GM12878 (cell line): ENCODE measurements around the gene ALAS1. TPM values are rescaled to one million over a fixed set of nuclear protein-coding genes. Genes with fewer than 3 reads are reported as not detected.

Source experiments
- ATAC-seq: fragments of 200-7000 bp; cut with Tn5 transposase; 3 replicates; pipeline ENCODE4 v1.9.1; 2020; ENCODE audit warnings: mild to moderate bottlenecking, moderate library complexity
- BruUV-seq: library from RNA; stranded (reverse); fragments of 400-500 nt; replicated peaks from 2 replicates; lab custom pipeline; 2021; lab: Mats Ljungman, UMichigan
- CTCF ChIA-PET: fragments of 300-600 bp; sonication (Branson Sonifier 250); formaldehyde crosslinking; extraction: SDS; loops from one replicate; lab custom pipeline; 2021; ENCODE audit warnings: inconsistent platforms; lab: Yijun Ruan, JAX
- POLR2A ChIA-PET: fragments of 350-600 bp; formaldehyde crosslinking; extraction: SDS; loops from one replicate; lab custom pipeline; 2021; ENCODE audit warnings: inconsistent platforms; lab: Charles Lee
- RAD21 ChIA-PET: fragments of 300-600 bp; sonication (Branson Sonifier 250); formaldehyde crosslinking; loops from one replicate; lab custom pipeline; 2023; ENCODE audit warnings: antibody characterized with exemption; ENCODE audit not compliant: unreplicated experiment; lab: Charles Lee
- SMC1A ChIA-PET: fragments of 300-600 bp; sonication (Branson Sonifier 250); formaldehyde crosslinking; loops from one replicate; lab custom pipeline; 2023; ENCODE audit not compliant: unreplicated experiment, uncharacterized antibody; lab: Charles Lee
- DNase-seq: peaks from one replicate; pipeline ENCODE4 v3.0.0-alpha.2; 2011; ENCODE audit warnings: low read depth, low spot score
- FAIRE-seq: peaks from 3 replicates; lab custom pipeline; 2011; peaks lifted over from hg19 to GRCh38; lab: Jason Lieb, UNC
- H2AFZ ChIP-seq: 2 replicates; pipeline ENCODE4 v1.6.0; 2011; ENCODE audit warnings: low read depth, low read length, control low read depth; ENCODE audit not compliant: control insufficient read depth
- H3K27ac ChIP-seq: 2 replicates; pipeline ENCODE4 v1.5.1; 2011; ENCODE audit warnings: control low read depth; ENCODE audit not compliant: control insufficient read depth, insufficient read depth
- H3K27me3 ChIP-seq, 2 experiments: replicated peaks in 1 of 2; 2 replicates each; pipeline versions ENCODE4 v1.6.0 to v1.6.1; 2011; ENCODE audit warnings: low read length in 1 of 2; ENCODE audit not compliant: control insufficient read depth in 2 of 2, insufficient read depth in 2 of 2
- H3K36me3 ChIP-seq, 2 experiments: 2 replicates each; pipeline ENCODE4 v1.5.1; 2011; ENCODE audit warnings: low read length in 1 of 2; ENCODE audit not compliant: control insufficient read depth in 2 of 2, insufficient read depth in 2 of 2
- H3K4me1 ChIP-seq: 2 replicates; pipeline ENCODE4 v1.6.1; 2011; ENCODE audit warnings: mild to moderate bottlenecking, low read length, moderate library complexity, mixed read lengths; ENCODE audit not compliant: control insufficient read depth, insufficient read depth
- H3K4me2 ChIP-seq: 2 replicates; pipeline ENCODE4 v1.6.0; 2011; ENCODE audit warnings: control low read depth; ENCODE audit not compliant: control insufficient read depth, insufficient read depth
- H3K4me3 ChIP-seq: fragments of 200-600 bp; sonication (generic); 2 replicates; pipeline ENCODE4 v1.5.1; 2016
- H3K79me2 ChIP-seq: 2 replicates; pipeline ENCODE4 v1.6.0; 2011; ENCODE audit warnings: low read length; ENCODE audit not compliant: control insufficient read depth, insufficient read depth
- H3K9ac ChIP-seq: 2 replicates; pipeline ENCODE4 v1.8.0; 2011; ENCODE audit warnings: low read length, control low read depth, mixed read lengths; ENCODE audit not compliant: control insufficient read depth, insufficient read depth
- H3K9me3 ChIP-seq: replicated peaks from 3 replicates; pipeline ENCODE4 v1.5.1; 2011; ENCODE audit warnings: mild to moderate bottlenecking, low read length; ENCODE audit not compliant: control insufficient read depth, insufficient read depth
- H4K20me1 ChIP-seq: 2 replicates; pipeline ENCODE4 v1.6.0; 2011; ENCODE audit not compliant: control insufficient read depth, insufficient read depth
- CBFB ChIP-seq: IDR thresholded peaks from 2 replicates; pipeline ENCODE4 v1.6.1; 2016; ENCODE audit warnings: antibody characterized with exemption, low read depth
- GATAD2B ChIP-seq: fragments of 450-650 bp; conservative IDR thresholded peaks from 2 replicates; pipeline ENCODE4 v1.6.1; 2017; ENCODE audit warnings: low read depth, mild to moderate bottlenecking, moderate library complexity
- SUZ12 ChIP-seq: fragments of 200-600 bp; sonication (generic); IDR thresholded peaks from one replicate; pipeline ENCODE4 v1.6.1; 2018; ENCODE audit warnings: antibody characterized with exemption, mild to moderate bottlenecking; ENCODE audit not compliant: unreplicated experiment
- WGBS: methylation state at CpG from one replicate; pipeline ENCODE4 v1.1.6; 2016; ENCODE audit warnings: low lambda C conversion rate; ENCODE audit not compliant: insufficient replicate concordance, insufficient coverage; ENCODE audit errors: missing lambda C conversion rate; 5-methylcytosine and 5-hydroxymethylcytosine counted together
- in situ Hi-C: fragments of 300-500 bp; cut with MboI; formaldehyde crosslinking; loops from 9 replicates; pipeline ENCODE4 v1.14.3; 2018; ENCODE audit warnings: mixed read lengths
- intact Hi-C: fragments of 100-400 bp; cut with micrococcal nuclease; formaldehyde crosslinking; loops from one replicate; pipeline ENCODE4 v1.14.2; 2022; ENCODE audit not compliant: unreplicated experiment
- polyA plus RNA-seq, 11 experiments: library from polyadenylated mRNA; depleted of rRNA in 4 of 11; unstranded in 6 of 11; stranded (reverse) in 5 of 11; fragments of >200 nt; fragmentation: Nextera tagmentation in 4 of 11; fragmentation: Illumina TruSeq in 1 of 11; extraction: Ambion mirVana in 4 of 11; extraction: Trizol in 1 of 11; gene quantifications; 1 replicate in 1 of 11; 2 replicates in 10 of 11; pipeline versions ENCODE4 v1.2.1 to v1.2.3, GENCODE V29; 2011 to 2016; ENCODE audit warnings: inconsistent platforms in 2 of 11, missing spikeins in 2 of 11, low read depth in 1 of 11
- total RNA-seq, 4 experiments: library from RNA; depleted of rRNA in 3 of 4; stranded (reverse); fragments of >200 nt in 3 of 4; fragmentation: Illumina TruSeq in 1 of 4; extraction: Trizol in 1 of 4; gene quantifications; 2 replicates each; pipeline versions ENCODE4 v1.2.1 to v1.2.3, GENCODE V29; 2013 to 2021

ALAS1 gene
- total and polyA plus RNA-seq, 10 of the 15 experiments (the other 5 are each of a cell fraction or from before 2014, with no cell fraction given), result 69.9 to 115 (median 94.1) TPM

DNA sequence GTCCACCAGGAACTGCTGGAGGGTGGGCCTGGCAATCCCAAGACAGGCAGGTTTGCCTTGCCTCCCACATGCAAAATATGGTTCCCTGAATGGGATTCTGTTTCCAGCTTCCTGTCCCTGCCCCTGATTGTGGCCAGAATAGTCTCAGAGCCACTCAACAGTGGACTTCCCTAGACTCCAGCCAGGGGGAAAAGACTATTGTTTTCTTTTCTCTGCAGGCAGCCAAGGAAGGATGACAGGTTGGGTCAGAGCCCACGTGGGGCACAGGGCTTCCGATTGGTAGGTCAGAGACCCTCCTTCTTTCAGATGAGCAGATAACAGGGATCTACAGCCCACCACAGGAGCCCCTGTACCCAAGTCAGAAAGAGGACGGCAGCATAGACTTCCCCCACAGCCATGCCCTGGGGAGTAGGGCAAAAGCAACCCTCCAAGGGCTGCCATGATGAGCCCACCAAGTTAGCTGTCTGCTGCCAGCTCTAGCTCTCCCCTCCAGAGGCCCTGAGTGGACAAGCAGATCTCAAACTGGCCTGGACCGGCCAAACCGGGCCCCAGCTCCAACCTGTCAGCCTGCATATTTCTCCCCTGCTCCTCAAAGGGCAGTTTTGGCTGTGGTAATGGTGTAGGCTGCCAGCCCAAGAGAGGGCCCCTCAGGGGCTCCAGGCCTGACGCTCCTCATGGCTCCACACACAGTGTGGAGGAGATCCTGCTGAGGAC, 21.1 kb downstream of the ALAS1 start:
- Histone ChIP-seq H3K4me1 (peaks cover 14% of the 10 kb centered on the region), H3K27me3 (no peaks in the 10 kb centered on the region), H3K4me2 (peak overlapping the region; percentile 10; the same call in 1 of the 2 replicates), H3K27ac (0 out of 2 replicates have a peak overlapping the region, but pooled peaks have one; percentile 6)
- intact Hi-C loops, result no loop called here
- ATAC-seq, result no peak
- RAD21 ChIA-PET, result interaction anchor here (1.2 to 4.9 kb wide), 10 partner anchors 34 to 229 kb away, joined by 3 to 53 read pairs (median 6); partner anchors contain the start of gene DUSP7
- no peak for TF ChIP-seq GATAD2B
- no peak for TF ChIP-seq CBFB
- TF ChIP-seq SUZ12, result no peak
- TF ChIP-seq, all 136 proteins: peak for 0
- ChIA-PET POLR2A (interaction anchor here (0.5 to 0.8 kb wide), 2 partner anchors 83 to 194 kb away, joined by 3 to 6 read pairs; no protein-coding TSS in a partner anchor), CTCF (interaction anchor here (0.6 to 8.5 kb wide), 19 partner anchors 9 to 222 kb away, joined by 3 to 129 read pairs (median 7); partner anchors contain the start of genes TWF2 and WDR82), SMC1A (interaction anchor here (1.0 to 10.5 kb wide), 6 partner anchors 11 to 166 kb away, joined by 4 to 112 read pairs (median 8); no protein-coding TSS in a partner anchor)
- H3K9ac ChIP-seq, result no peak overlapping the region
- DNase-seq, result no peak
- no peaks in the 10 kb centered on the region for H4K20me1 ChIP-seq
- WGBS, result 68% methylated on average over 6 of the region's 6 CpGs
- H3K79me2 ChIP-seq, result no peaks in the 10 kb centered on the region
- H2AFZ ChIP-seq, result no peak overlapping the region
- H3K36me3 ChIP-seq, result peaks cover 4 to 12% of the 10 kb centered on the region in 2 experiments
- in situ Hi-C loops, result no loop called here
- no peaks in the 10 kb centered on the region for H3K9me3 ChIP-seq
- FAIRE-seq, result no peak
- no peak overlapping the region for H3K4me3 ChIP-seq
- no TSS peak for BruUV-seq
